Panc1 (cell line): ENCODE results near the gene SLX4IP. TPM values are rescaled to one million over a fixed set of nuclear protein-coding genes. Genes with fewer than 3 reads are reported as not detected.

Source experiments
- microRNA-seq: library from miRNA; unstranded; fragments of <30 nt; microRNA quantifications from one replicate; pipeline ENCODE4 v1.1.0, GENCODE V29; 2020; ENCODE audit not compliant: unreplicated experiment
- total RNA-seq: library from RNA; stranded (reverse); gene quantifications from one replicate; pipeline ENCODE4 v1.2.1, GENCODE V29; 2021; ENCODE audit not compliant: unreplicated experiment

SLX4IP gene
- total RNA-seq, 1 experiment from 2014 or later = 5.4 TPM

Small RNAs within 50 kb of the gene (microRNA-seq; reads per million reads assigned to microRNA genes)
- gene MIR6870 = not detected

Other genes with a start within 250 kb of the SLX4IP start
- 0.69 TPM for gene SNAP25, start 216.5 kb upstream of the SLX4IP start, total RNA-seq
- 15.6 TPM for gene MKKS, start 1.1 kb upstream of the SLX4IP start, total RNA-seq
- 21.2 TPM for gene JAG1, start 238.7 kb downstream of the SLX4IP start, total RNA-seq